ENCODE measurements around the gene CBY1. TPM values are rescaled to one million over a fixed set of nuclear protein-coding genes. Genes with fewer than 3 reads are reported as not detected.

The CBY1 gene
- total and polyA plus RNA-seq, 9 of the 15 experiments (the other 6 are each of a cell fraction or from before 2014, with no cell fraction given), result 5.7 to 19.7 (median 10.8) TPM

GRCh38 chr22:38681582-38682335 lies 25.3 kb downstream of the CBY1 start, which contains the start of gene TOMM22:
Gene TOMM22, plus strand, starts transcription at chr22:38681957. Its CDS starts 22 bp downstream, at chr22:38681979.
- peak within 1 kb of the TSS; percentile 94 for H2AFZ ChIP-seq (ENCODE audit: low read depth, low read length)
- peak within 1 kb of the TSS; percentile 81 to 97 for H3K9ac ChIP-seq (ENCODE audit: insufficient read depth in 1 of 2, low read depth in 2 of 2, low read length in 2 of 2)
- ChIA-PET CTCF (ENCODE audit: low intra/inter-chr PET ratio) (no interaction called here), POLR2A (interaction anchor here (0.6 to 1.7 kb wide), 18 partner anchors 9 to 604 kb away, joined by 3 to 12 read pairs (median 4); partner anchors contain the start of gene GTPBP1)
- under 1% methylated on average over 45 of the region's 60 CpGs for WGBS (ENCODE audit: insufficient coverage, low coverage, missing lambda C conversion rate)
- H3K4me3 ChIP-seq, result peak within 1 kb of the TSS; percentile 89
- peaks cover 41% of the 10 kb centered on the region; the same call in 2 of the 3 replicates for H3K36me3 ChIP-seq (ENCODE audit: control insufficient read depth, insufficient read depth, low read length)
- in situ Hi-C loops (cut with MboI) (no loop called here), intact Hi-C loops (cut with micrococcal nuclease) (no loop called here)
- H3K9me3 ChIP-seq (replicated peaks; ENCODE audit: control insufficient read depth, insufficient read depth, low read depth, low read length), result 0 out of 2 replicates have a peak, but pooled peaks cover 1% of the 10 kb centered on the region
- peak within 1 kb of the TSS; percentile 95 for H3K4me2 ChIP-seq (ENCODE audit: insufficient read depth, low read length)
- no peaks in the 10 kb centered on the region for H4K20me1 ChIP-seq (replicated peaks; ENCODE audit: control insufficient read depth, insufficient read depth, low read length)
- peak; percentile 62 for FAIRE-seq
- H3K27ac ChIP-seq (ENCODE audit: extremely low read depth, low read depth, low read length), result peak within 1 kb of the TSS; percentile 73
- peaks cover 4 to 13% of the 10 kb centered on the region in 2 experiments; a peak in 4 of 5 replicates for H3K4me1 ChIP-seq (replicated peaks in 1 of 2; ENCODE audit: control insufficient read depth in 2 of 2, insufficient read depth in 2 of 2, low read length in 2 of 2)
- BruUV-seq (replicated peaks), result no TSS peak
- no peaks in the 10 kb centered on the region for H3K9me1 ChIP-seq (ENCODE audit: control insufficient read depth, insufficient read depth, low read length)
- ATAC-seq, result peak; percentile 99
- H3K27me3 ChIP-seq (ENCODE audit: control insufficient read depth in 2 of 2, insufficient read depth in 2 of 2, low read length in 2 of 2), result no peaks in the 10 kb centered on the region
- peak; percentile 81 to 89 (median 84) for DNase-seq (ENCODE audit: extremely low read depth in 1 of 4, low spot score in 3 of 4)
- peaks cover 19% of the 10 kb centered on the region for H3K79me2 ChIP-seq (ENCODE audit: control insufficient read depth, insufficient read depth, low read length)
- TF ChIP-seq YY1 (IDR thresholded peaks at IDR 0.05; ENCODE audit: borderline replicate concordance in 1 of 3, control insufficient read depth in 1 of 3, extremely low read depth in 1 of 3, insufficient read depth in 3 of 3, insufficient read length in 1 of 3, insufficient replicate concordance in 2 of 3, low read depth in 1 of 3, low read length in 2 of 3) (peak; percentile 79 to 98 (median 95)), PHB (CRISPR knock-in tag; IDR thresholded peaks at IDR 0.05) (no peak), ZNF253 (CRISPR knock-in tag; conservative IDR thresholded peaks at IDR 0.05) (no peak), SP2 (IDR thresholded peaks at IDR 0.05; ENCODE audit: extremely low read depth, low read depth, low read length, poor library complexity, severe bottlenecking) (peak; percentile 93), POLR3A (IDR thresholded peaks at IDR 0.05; ENCODE audit: borderline replicate concordance, extremely low read depth, insufficient read depth, insufficient read length) (no peak), CREB3L1 (IDR thresholded peaks at IDR 0.05; ENCODE audit: borderline replicate concordance, low read depth) (peak; percentile 48; the same call in 1 of the 2 replicates), RBM15 (IDR thresholded peaks at IDR 0.05; ENCODE audit: insufficient read depth, low read length) (no peak), JUND (IDR thresholded peaks at IDR 0.05; ENCODE audit: borderline replicate concordance, low read depth, low read length) (peak; percentile 59; the same call in 1 of the 2 replicates), JUND (tag; IDR thresholded peaks at IDR 0.05; ENCODE audit: borderline replicate concordance, low read depth, low read length) (no peak), PPARD (CRISPR knock-in tag; IDR thresholded peaks at IDR 0.05) (no peak), ZNF436 (CRISPR knock-in tag; IDR thresholded peaks at IDR 0.05) (no peak)
- TF ChIP-seq, protein P1, sequence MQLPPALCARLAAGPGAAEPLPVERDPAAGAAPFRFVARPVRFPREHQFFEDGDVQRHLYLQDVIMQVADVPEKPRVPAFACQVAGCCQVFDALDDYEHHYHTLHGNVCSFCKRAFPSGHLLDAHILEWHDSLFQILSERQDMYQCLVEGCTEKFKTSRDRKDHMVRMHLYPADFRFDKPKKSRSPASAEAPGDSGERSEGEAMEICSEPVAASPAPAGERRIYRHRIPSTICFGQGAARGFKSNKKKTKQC (CRISPR knock-in tag; IDR thresholded peaks at IDR 0.05), result peak; percentile 39; the same call in 1 of the 2 replicates
- TF ChIP-seq, protein P2, sequence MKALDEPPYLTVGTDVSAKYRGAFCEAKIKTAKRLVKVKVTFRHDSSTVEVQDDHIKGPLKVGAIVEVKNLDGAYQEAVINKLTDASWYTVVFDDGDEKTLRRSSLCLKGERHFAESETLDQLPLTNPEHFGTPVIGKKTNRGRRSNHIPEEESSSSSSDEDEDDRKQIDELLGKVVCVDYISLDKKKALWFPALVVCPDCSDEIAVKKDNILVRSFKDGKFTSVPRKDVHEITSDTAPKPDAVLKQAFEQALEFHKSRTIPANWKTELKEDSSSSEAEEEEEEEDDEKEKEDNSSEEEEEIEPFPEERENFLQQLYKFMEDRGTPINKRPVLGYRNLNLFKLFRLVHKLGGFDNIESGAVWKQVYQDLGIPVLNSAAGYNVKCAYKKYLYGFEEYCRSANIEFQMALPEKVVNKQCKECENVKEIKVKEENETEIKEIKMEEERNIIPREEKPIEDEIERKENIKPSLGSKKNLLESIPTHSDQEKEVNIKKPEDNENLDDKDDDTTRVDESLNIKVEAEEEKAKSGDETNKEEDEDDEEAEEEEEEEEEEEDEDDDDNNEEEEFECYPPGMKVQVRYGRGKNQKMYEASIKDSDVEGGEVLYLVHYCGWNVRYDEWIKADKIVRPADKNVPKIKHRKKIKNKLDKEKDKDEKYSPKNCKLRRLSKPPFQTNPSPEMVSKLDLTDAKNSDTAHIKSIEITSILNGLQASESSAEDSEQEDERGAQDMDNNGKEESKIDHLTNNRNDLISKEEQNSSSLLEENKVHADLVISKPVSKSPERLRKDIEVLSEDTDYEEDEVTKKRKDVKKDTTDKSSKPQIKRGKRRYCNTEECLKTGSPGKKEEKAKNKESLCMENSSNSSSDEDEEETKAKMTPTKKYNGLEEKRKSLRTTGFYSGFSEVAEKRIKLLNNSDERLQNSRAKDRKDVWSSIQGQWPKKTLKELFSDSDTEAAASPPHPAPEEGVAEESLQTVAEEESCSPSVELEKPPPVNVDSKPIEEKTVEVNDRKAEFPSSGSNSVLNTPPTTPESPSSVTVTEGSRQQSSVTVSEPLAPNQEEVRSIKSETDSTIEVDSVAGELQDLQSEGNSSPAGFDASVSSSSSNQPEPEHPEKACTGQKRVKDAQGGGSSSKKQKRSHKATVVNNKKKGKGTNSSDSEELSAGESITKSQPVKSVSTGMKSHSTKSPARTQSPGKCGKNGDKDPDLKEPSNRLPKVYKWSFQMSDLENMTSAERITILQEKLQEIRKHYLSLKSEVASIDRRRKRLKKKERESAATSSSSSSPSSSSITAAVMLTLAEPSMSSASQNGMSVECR (CRISPR knock-in tag; IDR thresholded peaks at IDR 0.05), result peak; percentile 95
